GM18868 (cell line): ENCODE measurements around the gene NR2C2AP.

Experiments used
- ATAC-seq: cut with Tn5 transposase; IDR thresholded peaks from one replicate; pipeline ENCODE4 v1.9.1; 2021; ENCODE audit warnings: mild to moderate bottlenecking, moderate library complexity; ENCODE audit not compliant: unreplicated experiment

NR2C2AP gene

GRCh38 chr19:19152668-19153384, 50.4 kb downstream of the NR2C2AP start:
- ATAC-seq = no peak

- ATAC-seq = peak; percentile 64
Observed at GRCh38 chr19:19151418-19151817, 51.8 kb downstream of the NR2C2AP start.
